Omental fat pad (tissue), 4 donors: ENCODE data around the gene UGT1A8. TPM values are rescaled to one million over a fixed set of nuclear protein-coding genes. Genes with fewer than 3 reads are reported as not detected.

ENCODE experiments used
- ATAC-seq: fragments of 150-250 bp; one replicate; pipeline ENCODE4 v1.9.1; 2016; ENCODE audit warnings: mild to moderate bottlenecking, moderate library complexity; ENCODE audit not compliant: low FRiP score
- DNase-seq: peaks from one replicate; pipeline ENCODE4 v3.0.0-alpha.2; 2019; ENCODE audit warnings: low spot score
- total RNA-seq, 4 donors: library from RNA; depleted of rRNA; stranded (reverse); fragments of >200 nt; gene quantifications; one replicate each; pipeline ENCODE4 v1.1.0, GENCODE V29; 2016
- TF ChIP-seq, protein P1 (sequence below), 3 donors: fragments of 450-650 bp; IDR thresholded peaks; one replicate each; pipeline ENCODE4 v1.5.1; 2016 to 2017; ENCODE audit warnings: antibody characterized with exemption in 3 of 3, mild to moderate bottlenecking in 3 of 3, moderate library complexity in 2 of 3

UGT1A8 gene
- total RNA-seq, 4 donors from 2014 or later: not detected

GRCh38 chr2:233807966-233808935, 190.8 kb downstream of the UGT1A8 start:
- DNase-seq: no peak
- TF ChIP-seq, protein P1, sequence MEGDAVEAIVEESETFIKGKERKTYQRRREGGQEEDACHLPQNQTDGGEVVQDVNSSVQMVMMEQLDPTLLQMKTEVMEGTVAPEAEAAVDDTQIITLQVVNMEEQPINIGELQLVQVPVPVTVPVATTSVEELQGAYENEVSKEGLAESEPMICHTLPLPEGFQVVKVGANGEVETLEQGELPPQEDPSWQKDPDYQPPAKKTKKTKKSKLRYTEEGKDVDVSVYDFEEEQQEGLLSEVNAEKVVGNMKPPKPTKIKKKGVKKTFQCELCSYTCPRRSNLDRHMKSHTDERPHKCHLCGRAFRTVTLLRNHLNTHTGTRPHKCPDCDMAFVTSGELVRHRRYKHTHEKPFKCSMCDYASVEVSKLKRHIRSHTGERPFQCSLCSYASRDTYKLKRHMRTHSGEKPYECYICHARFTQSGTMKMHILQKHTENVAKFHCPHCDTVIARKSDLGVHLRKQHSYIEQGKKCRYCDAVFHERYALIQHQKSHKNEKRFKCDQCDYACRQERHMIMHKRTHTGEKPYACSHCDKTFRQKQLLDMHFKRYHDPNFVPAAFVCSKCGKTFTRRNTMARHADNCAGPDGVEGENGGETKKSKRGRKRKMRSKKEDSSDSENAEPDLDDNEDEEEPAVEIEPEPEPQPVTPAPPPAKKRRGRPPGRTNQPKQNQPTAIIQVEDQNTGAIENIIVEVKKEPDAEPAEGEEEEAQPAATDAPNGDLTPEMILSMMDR (IDR thresholded peaks at IDR 0.05): no peak

DNA sequence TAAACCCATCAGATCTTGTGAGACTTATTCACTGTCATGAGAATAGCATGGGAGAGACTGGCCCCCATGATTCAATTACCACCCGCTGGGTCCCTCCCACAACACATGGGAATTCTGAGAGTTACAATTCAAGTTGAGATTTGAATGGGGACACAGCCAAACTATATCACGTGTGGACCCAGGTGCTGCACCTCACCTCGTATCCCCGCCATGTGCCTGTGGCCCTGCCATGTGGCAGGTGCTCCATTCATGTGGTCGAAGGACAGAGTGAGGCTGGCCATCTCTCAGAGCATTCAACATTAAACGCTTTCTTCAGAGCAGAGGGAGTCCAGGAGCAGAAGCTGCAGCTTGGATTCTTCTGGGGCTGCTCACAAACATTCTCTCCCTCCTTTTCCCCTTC, 193.0 kb downstream of the UGT1A8 start:
- ATAC-seq: no peak
- TF ChIP-seq, protein P1 (IDR thresholded peaks at IDR 0.05): no peak
- DNase-seq: no peak

More at GRCh38 chr2:233807966-233808935, 190.8 kb downstream of the UGT1A8 start:
- no peak for ATAC-seq

- TF ChIP-seq, protein P1 (IDR thresholded peaks at IDR 0.05): no peak
- ATAC-seq (no peak), DNase-seq (peak; percentile 14)
These were observed 193.7 kb downstream of the UGT1A8 start for GRCh38 chr2:233811087-233811486.

DNA sequence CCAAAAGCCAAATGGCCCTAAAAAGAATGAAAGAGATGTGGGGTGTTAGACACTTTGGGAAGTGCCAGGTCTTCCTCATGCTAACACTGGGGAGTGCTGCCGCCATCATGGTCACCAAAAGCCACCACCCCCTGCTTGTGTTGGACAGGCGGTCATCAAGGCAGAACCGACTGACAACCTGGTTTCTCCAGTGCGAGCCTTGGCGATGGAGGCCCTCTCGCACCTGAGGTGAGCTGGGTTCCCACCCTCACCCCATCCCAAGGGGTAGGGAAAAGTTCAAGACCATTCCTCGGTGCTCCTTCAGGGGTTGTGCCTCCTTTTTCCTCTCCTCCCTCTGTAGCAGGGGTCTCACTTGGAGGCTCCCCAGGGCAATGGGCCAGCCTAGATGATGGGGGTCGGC, 194.3 kb downstream of the UGT1A8 start:
- ATAC-seq (no peak), DNase-seq (no peak)
- TF ChIP-seq, protein P1 (IDR thresholded peaks at IDR 0.05): no peak

DNA sequence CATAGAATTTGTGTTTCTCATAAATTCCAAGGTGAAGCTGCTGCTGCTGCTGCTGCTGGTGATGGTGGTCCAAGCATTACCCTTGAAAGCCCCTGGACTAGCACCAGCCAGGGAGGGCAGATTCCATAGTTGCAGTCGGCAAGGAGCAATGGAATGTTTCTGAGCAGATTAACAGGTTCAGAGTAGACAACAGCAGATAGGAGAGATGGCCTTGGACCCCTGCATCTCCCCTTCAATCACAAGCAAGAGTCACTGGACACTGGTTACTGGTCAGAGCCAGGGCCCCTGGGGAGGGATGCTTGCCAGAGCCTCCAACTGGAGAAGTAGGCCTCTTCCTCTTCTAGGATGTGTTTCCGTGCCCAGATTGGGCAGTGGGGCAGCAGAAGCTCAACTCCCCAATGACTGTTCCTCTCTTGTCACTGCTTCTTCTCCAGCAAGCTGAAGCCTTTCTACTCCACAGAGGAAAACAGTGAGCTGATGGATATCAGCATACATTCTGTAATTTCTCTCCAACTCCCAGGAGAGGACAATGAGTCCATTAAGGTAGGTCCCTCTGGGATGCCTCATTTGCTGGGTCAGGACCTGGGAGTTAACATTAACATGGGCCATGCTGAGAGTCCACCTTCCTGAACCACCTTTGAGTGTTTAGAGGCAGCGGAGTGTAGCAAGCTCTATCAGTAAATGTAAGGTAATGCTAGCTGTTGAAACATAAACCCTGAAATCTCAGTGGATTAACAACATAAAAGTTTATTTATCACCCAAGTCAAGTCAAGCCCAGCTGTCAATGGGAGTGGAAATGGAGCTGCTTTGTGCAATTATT, 196.0 kb downstream of the UGT1A8 start:
- no peak for DNase-seq
- TF ChIP-seq, protein P1 (IDR thresholded peaks at IDR 0.05): no peak
- no peak for ATAC-seq

DNA sequence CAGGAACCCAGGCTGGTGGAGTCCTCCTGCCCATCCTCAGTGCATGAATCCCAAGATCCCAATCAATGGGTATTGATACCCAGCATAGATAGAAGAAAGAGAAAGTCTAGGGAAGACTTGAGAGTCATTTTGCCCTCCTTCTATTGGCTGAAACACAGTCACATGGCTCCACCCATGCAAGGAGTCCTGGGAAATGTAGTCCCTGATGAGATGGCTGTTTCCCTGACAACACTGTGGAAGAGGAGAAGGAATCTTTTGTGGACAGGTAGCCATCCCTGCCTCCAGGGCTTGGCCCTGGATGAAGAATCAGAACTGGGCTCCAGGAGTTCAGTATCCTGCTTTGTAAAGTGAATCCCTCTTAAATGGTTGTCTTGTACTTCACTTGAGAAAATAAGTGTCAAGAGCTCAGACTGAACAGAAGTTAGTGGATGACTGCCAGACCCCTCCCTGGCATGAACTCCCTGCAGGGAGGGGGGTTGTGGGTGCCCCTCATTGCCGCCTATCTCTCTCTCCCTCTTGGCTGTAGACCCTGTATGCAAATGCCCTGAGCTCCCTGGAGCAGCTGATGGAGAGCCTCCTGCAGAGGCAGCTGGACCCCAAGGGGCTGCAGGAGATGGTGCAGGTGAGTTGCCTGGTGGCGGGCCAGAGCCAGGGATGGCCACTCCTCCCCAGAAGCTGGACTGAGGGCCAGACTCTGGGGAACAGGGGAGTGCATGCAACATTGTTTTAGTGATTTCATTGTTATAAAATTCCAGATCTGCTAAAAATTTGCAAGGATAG, 196.8 kb downstream of the UGT1A8 start:
- TF ChIP-seq, protein P1 (IDR thresholded peaks at IDR 0.05): no peak
- DNase-seq (no peak), ATAC-seq (no peak)
